Measurements from ENCODE around the gene PER2.

DNA sequence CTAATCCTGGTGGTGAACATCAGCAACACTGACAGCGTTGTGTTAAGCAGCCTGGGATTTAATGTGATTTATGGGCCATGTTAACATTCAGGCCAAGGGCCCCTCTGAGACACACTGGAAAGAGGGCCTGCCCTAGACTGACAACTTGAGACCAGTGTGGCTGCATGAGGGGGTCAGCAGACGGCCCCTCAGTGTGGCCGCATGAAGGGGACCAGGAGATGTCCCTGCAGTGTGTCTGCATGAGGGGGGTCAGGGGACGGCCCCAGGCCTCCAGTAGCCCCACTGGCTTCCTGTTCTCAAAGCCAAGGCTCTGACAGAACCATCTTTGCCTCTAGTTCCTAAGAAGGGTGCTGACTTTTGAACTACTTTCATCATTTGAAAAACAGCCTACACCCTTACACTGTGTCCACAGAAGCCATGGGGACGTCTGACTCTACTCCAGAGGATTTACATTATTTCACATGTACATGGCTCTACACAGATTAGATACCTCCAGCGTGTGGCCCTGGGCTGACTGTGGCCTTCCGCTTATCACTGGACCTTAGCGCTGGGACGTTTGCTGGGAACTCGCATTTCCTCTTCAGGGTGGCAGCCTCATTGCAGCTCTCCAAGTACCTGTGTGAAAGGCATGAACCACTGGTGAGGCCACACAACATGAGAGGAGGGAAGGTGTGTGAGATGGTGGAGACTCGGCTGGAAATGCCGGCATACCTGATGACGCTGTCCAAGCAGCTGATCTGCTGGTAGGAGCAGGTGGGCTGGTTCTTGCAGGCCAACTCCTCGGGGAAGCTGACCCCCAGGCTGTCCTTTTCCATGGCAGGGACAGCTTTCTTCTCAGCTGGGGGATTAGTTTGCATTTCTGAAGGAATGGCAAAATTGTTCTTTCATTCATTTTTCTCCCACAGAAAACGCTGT, 30.4 kb downstream of the PER2 start:
- TF ChIP-seq KAT7 (CRISPR knock-in tag; IDR thresholded peaks at IDR 0.05; ENCODE audit: borderline replicate concordance), result no peak
- TF ChIP-seq, protein P1, sequence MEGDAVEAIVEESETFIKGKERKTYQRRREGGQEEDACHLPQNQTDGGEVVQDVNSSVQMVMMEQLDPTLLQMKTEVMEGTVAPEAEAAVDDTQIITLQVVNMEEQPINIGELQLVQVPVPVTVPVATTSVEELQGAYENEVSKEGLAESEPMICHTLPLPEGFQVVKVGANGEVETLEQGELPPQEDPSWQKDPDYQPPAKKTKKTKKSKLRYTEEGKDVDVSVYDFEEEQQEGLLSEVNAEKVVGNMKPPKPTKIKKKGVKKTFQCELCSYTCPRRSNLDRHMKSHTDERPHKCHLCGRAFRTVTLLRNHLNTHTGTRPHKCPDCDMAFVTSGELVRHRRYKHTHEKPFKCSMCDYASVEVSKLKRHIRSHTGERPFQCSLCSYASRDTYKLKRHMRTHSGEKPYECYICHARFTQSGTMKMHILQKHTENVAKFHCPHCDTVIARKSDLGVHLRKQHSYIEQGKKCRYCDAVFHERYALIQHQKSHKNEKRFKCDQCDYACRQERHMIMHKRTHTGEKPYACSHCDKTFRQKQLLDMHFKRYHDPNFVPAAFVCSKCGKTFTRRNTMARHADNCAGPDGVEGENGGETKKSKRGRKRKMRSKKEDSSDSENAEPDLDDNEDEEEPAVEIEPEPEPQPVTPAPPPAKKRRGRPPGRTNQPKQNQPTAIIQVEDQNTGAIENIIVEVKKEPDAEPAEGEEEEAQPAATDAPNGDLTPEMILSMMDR (CRISPR knock-in tag; IDR thresholded peaks at IDR 0.05), result no peak
- no peak for TF ChIP-seq NFIC (IDR thresholded peaks at IDR 0.05; ENCODE audit: low read length)
- TF ChIP-seq SMC3 (IDR thresholded peaks at IDR 0.05; ENCODE audit: low read length), result no peak
- no peak for TF ChIP-seq MYC (CRISPR knock-in tag; IDR thresholded peaks at IDR 0.05; ENCODE audit: borderline replicate concordance)
- no peak for TF ChIP-seq IKZF1 (IDR thresholded peaks at IDR 0.05)
- TF ChIP-seq, protein P2, sequence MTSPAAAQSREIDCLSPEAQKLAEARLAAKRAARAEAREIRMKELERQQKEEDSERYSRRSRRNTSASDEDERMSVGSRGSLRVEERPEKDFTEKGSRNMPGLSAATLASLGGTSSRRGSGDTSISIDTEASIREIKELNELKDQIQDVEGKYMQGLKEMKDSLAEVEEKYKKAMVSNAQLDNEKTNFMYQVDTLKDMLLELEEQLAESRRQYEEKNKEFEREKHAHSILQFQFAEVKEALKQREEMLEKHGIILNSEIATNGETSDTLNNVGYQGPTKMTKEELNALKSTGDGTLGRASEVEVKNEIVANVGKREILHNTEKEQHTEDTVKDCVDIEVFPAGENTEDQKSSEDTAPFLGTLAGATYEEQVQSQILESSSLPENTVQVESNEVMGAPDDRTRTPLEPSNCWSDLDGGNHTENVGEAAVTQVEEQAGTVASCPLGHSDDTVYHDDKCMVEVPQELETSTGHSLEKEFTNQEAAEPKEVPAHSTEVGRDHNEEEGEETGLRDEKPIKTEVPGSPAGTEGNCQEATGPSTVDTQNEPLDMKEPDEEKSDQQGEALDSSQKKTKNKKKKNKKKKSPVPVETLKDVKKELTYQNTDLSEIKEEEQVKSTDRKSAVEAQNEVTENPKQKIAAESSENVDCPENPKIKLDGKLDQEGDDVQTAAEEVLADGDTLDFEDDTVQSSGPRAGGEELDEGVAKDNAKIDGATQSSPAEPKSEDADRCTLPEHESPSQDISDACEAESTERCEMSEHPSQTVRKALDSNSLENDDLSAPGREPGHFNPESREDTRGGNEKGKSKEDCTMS (CRISPR knock-in tag; conservative IDR thresholded peaks at IDR 0.05), result no peak
- TF ChIP-seq KLF6 (CRISPR knock-in tag; IDR thresholded peaks at IDR 0.05), result no peak
